22Rv1 (cell line): ENCODE measurements around the gene MTMR2.
"Not testable (repeated sequence)": the region's sequence is repeated elsewhere in the genome, so short reads cannot be mapped to it uniquely, and the experiment has no call there.

Experiments
- H3K27ac ChIP-seq: fragments of 450-650 bp; 2 replicates; pipeline ENCODE4 v1.5.1; 2017
- ZFX ChIP-seq: fragments of 450-650 bp; IDR thresholded peaks from 2 replicates; pipeline ENCODE4 v1.6.1; 2017; ENCODE audit warnings: antibody characterized with exemption, borderline replicate concordance
- TF ChIP-seq, protein P1 (sequence below): fragments of 450-650 bp; IDR thresholded peaks from 2 replicates; pipeline ENCODE4 v1.5.1; 2017; ENCODE audit warnings: mild to moderate bottlenecking

MTMR2 gene

DNA sequence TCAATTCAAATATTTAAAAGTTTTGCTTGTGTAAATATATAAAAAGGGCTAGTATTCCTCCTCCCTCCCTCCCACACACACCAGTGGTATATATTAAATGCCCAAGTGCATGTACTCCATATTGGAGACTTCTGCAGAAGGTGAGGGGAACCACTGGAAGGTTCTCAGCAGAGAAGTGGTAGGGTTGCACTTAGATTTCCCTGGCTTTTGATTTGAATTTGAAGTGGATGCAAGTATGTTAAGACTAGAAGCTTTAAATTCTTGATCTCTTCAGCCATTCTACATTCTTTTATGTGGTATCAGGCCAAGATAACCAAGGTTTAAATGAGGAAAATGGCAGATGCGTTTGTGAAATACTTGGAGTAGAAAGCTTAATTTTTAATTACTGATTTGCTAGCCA, 90.5 kb downstream of the MTMR2 start:
- TF ChIP-seq, protein P1, sequence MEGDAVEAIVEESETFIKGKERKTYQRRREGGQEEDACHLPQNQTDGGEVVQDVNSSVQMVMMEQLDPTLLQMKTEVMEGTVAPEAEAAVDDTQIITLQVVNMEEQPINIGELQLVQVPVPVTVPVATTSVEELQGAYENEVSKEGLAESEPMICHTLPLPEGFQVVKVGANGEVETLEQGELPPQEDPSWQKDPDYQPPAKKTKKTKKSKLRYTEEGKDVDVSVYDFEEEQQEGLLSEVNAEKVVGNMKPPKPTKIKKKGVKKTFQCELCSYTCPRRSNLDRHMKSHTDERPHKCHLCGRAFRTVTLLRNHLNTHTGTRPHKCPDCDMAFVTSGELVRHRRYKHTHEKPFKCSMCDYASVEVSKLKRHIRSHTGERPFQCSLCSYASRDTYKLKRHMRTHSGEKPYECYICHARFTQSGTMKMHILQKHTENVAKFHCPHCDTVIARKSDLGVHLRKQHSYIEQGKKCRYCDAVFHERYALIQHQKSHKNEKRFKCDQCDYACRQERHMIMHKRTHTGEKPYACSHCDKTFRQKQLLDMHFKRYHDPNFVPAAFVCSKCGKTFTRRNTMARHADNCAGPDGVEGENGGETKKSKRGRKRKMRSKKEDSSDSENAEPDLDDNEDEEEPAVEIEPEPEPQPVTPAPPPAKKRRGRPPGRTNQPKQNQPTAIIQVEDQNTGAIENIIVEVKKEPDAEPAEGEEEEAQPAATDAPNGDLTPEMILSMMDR, result no peak
- no peak for TF ChIP-seq ZFX
- no peak overlapping the region for H3K27ac ChIP-seq

DNA sequence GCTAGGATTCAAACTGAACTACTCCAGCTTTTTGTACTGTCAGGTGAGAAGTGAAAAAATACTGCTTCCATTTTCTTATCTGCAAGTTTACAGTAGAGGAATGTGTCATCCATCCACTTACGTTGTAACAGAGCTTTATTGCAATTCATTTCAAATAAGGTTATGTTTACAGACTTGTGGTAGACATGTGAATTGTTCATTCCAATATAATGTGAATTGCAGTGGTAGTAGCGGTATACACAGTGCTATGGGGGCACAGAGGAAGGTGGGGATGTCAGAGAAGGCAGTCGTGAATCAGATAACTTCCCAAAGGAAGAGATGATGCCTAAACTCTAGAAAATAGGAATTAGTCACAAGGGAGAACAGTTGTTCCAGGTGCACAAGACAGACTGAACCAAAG, 91.1 kb downstream of the MTMR2 start:
- TF ChIP-seq ZFX, result no peak
- TF ChIP-seq, protein P1, result no peak
- H3K27ac ChIP-seq, result no peak overlapping the region

DNA sequence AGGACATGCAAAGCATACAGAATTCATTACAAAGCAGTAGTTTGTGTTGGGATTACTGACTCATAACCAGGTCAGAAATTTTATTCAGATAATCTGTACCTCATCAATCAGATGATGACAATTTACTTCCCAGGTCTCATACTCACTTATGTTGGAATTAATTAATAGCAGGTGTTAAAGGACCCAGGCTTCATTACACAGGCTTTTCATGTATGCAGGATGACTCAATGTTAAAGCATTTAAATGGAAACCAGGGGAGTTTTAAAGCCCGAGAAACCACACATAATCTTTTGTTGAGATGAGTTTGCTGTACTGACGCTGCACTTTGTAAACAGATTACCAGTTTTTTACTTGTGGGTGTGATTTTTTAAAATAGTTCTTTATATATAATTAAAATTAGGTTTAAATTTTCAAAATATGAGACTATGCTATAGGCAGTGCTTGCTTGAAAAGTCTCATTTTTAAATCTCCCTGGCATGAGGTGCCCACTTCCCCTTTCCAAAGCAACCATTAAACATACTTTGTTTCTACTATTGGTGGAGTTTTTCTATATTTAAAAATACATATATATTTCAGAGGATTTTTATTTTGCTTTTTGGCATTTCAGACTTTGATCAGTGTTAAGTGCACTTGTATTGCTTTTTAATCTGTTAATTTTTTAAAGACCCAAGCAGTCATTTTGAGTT, 92.6 kb downstream of the MTMR2 start:
- no peak for TF ChIP-seq ZFX
- TF ChIP-seq, protein P1, result no peak
- no peak overlapping the region for H3K27ac ChIP-seq

DNA sequence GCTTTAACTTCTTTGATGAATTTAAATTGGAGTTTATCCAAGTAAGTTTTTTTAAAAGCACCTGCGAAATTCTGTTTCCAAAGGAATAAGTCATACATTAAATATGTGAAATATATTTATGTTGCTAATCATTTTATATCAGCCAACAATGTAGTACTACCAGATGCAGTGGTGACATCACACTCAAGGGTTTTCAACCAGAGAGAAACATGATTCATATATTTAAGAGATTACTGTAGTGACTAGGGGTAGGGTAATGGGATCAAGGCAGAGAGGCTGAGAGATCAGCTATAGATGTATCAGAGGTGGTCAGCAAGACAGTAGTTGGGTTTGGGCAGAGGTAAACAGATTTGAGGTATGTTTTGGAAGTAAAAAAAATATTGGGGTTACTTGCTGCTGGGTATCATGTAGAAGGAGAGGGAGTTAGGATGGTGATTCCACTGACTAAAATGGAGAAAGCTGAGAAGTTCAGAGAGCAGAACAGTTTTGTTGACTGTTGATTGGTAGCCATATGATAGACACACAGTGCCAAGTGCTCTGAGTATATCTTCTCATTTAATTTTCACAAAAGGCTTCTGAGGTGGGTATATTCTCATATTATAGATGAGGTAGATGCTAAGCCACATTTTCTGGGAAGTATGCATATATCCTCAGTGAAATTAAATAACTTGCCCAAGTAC, 94.2 kb downstream of the MTMR2 start:
- no peak overlapping the region for H3K27ac ChIP-seq
- TF ChIP-seq ZFX, result no peak
- TF ChIP-seq, protein P1, result no peak

- no peak for TF ChIP-seq ZFX
- TF ChIP-seq, protein P1, result no peak
- H3K27ac ChIP-seq, result no peak overlapping the region
Measured at GRCh38 chr11:95827696-95828095, 96.2 kb downstream of the MTMR2 start.

GRCh38 chr11:95821640-95822039, 102.3 kb downstream of the MTMR2 start:
- TF ChIP-seq ZFX, result no peak
- TF ChIP-seq, protein P1, result no peak
- H3K27ac ChIP-seq, result no peak overlapping the region

DNA sequence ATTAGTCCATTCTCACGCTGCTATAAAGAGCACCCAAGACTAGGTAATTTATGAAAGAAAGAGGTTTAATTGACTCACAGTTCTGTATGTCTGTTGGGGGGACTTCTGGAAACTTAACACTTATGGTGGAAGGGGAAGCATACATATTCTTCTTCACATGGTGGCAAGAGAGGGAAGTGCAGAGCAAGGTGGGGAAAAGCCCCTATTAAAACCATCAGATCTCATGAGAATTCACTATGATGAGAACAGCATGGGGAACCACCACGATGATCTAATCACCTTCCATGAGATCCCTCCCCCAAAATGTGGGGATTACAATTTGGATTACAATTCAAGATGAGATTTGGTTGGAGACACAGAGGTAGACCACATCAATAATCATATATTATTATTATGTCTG, 107.9 kb downstream of the MTMR2 start:
- H3K27ac ChIP-seq, result no peak overlapping the region
- TF ChIP-seq ZFX, result no peak
- TF ChIP-seq, protein P1, result no peak

- H3K27ac ChIP-seq, result not testable (repeated sequence)
Measured at GRCh38 chr11:95811052-95811451, 112.9 kb downstream of the MTMR2 start.

DNA sequence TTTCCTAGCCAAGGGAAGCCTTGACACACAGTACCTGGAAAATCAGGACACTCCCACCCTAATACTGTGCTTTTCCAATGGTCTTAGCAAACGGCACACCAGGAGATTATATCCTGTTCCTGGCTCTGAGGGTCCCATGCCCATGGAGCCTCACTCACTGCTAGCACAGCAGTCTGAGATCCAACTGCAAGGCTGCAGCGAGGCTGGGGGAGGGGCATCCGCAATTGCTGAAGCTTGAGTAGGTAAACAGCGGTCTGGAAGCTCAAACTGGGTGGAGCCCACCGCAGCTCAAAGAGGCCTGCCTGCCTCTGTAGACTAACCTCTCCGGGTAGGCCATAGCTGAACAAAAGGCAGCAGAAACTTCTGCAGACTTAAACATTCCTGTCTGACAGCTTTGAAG, 117.4 kb downstream of the MTMR2 start:
- H3K27ac ChIP-seq, result not testable (repeated sequence)
